Bronchial epithelial cell (primary cell): ENCODE measurements around the gene UMODL1. TPM values are rescaled to one million over a fixed set of nuclear protein-coding genes. Genes with fewer than 3 reads are reported as not detected.

ENCODE experiments used
- DNase-seq: peaks from one replicate; pipeline ENCODE4 v3.0.0-alpha.2; 2010; ENCODE audit warnings: low read depth
- FAIRE-seq: peaks from 2 replicates; lab custom pipeline; 2011; peaks lifted over from hg19 to GRCh38; lab: Jason Lieb, UNC
- H3K27me3 ChIP-seq: 2 replicates; pipeline ENCODE4 v1.5.1; 2011; ENCODE audit warnings: low read length; ENCODE audit not compliant: control insufficient read depth, insufficient read depth
- H3K36me3 ChIP-seq: 2 replicates; pipeline ENCODE4 v1.5.1; 2011; ENCODE audit warnings: low read length; ENCODE audit not compliant: control insufficient read depth, insufficient read depth
- H3K4me3 ChIP-seq: 2 replicates; pipeline ENCODE4 v1.5.1; 2011; ENCODE audit warnings: mild to moderate bottlenecking, low read depth, low read length, control low read depth
- total RNA-seq: library from RNA; depleted of rRNA; stranded (reverse); fragments of >200 nt; gene quantifications from 2 replicates; pipeline ENCODE4 v1.2.1, GENCODE V29; 2014
- TF ChIP-seq, protein P1 (sequence below): IDR thresholded peaks from 2 replicates; pipeline ENCODE4 v1.5.1; 2011; ENCODE audit warnings: mild to moderate bottlenecking, moderate library complexity, low read length, control low read depth, inconsistent platforms; ENCODE audit not compliant: insufficient read depth, severe bottlenecking

The UMODL1 gene
- total RNA-seq, 1 donor from 2014 or later: not detected

- DNase-seq (no peak), FAIRE-seq (no peak)
- TF ChIP-seq, protein P1, sequence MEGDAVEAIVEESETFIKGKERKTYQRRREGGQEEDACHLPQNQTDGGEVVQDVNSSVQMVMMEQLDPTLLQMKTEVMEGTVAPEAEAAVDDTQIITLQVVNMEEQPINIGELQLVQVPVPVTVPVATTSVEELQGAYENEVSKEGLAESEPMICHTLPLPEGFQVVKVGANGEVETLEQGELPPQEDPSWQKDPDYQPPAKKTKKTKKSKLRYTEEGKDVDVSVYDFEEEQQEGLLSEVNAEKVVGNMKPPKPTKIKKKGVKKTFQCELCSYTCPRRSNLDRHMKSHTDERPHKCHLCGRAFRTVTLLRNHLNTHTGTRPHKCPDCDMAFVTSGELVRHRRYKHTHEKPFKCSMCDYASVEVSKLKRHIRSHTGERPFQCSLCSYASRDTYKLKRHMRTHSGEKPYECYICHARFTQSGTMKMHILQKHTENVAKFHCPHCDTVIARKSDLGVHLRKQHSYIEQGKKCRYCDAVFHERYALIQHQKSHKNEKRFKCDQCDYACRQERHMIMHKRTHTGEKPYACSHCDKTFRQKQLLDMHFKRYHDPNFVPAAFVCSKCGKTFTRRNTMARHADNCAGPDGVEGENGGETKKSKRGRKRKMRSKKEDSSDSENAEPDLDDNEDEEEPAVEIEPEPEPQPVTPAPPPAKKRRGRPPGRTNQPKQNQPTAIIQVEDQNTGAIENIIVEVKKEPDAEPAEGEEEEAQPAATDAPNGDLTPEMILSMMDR: no peak
- Histone ChIP-seq H3K4me3 (no peak overlapping the region), H3K36me3 (no peaks in the 10 kb centered on the region), H3K27me3 (peaks cover 18% of the 10 kb centered on the region)
Measured at GRCh38 chr21:42031241-42031640, 39.9 kb upstream of the UMODL1 start.

GRCh38 chr21:42031816-42032215 is 39.3 kb upstream of the UMODL1 start:
- H3K27me3 ChIP-seq: peaks cover 18% of the 10 kb centered on the region
- H3K4me3 ChIP-seq: no peak overlapping the region
- H3K36me3 ChIP-seq: no peaks in the 10 kb centered on the region
- no peak for DNase-seq
- TF ChIP-seq, protein P1: no peak
- FAIRE-seq: no peak

DNA sequence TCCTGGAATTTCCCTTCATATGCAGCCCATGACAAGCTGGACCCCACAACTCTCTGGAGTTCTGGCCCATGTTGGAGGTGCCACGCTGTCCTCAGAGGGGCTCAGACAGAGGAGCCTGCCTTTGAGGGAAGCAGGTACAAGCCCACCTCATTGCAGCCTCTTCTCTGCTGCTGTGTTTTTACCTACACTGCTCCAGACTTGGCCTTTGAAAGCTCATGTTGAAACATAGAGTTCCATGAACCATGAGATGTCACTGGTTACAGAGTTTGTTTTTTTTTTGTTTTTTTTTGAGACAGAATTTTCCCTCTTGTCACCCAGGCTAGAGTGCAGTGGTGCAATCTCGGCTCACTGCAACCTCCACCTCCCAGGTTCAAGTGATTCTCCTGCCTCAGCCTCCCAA is 38.9 kb upstream of the UMODL1 start:
- H3K27me3 ChIP-seq: peaks cover 18% of the 10 kb centered on the region
- FAIRE-seq: no peak
- TF ChIP-seq, protein P1: no peak

DNA sequence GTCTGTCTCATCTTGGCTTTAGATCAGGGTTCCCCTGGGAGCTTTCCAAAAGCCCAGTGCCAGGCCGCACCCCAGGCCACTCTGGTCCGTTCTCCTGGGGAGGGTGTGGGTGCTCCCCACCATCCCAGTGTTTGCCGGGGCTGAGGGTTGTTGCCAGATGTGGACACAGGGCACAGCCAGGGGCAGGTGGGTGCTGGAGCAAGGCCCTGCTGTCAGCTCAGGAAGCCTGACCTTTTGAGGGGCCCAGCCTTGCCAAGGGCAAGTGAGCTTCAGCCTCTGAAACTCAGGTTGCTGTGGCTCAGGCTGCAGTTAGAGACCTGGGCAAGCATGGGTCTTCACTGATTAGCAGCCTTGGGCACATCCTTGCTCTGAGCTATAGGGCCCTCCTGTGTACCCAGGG is 38.1 kb upstream of the UMODL1 start:
- H3K4me3 ChIP-seq: no peak overlapping the region
- H3K36me3 ChIP-seq: no peaks in the 10 kb centered on the region
- H3K27me3 ChIP-seq: peaks cover 18% of the 10 kb centered on the region
- FAIRE-seq (no peak), DNase-seq (no peak)
- TF ChIP-seq, protein P1: no peak

More for the DNA sequence above, 38.9 kb upstream of the UMODL1 start:
- Histone ChIP-seq H3K4me3 (no peak overlapping the region), H3K36me3 (no peaks in the 10 kb centered on the region)
- no peak for DNase-seq

DNA sequence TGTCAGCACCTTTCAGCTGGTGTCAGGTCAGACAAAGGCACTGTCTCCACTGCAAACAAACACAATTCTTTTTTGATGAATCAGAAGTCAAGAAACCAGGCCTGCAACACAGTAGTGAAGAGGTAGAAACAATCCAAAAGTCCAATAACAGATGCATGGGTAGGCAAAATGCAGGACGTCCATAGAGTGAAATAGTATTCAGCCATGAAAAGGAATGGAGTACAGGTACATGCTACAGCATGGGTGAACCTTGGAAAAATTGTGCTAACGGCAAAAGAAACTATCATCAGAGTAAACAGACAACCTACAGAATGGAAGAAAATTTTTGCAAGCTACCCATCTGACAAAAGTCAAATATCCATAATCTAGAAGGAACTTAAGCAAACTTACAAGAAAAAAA is 34.8 kb upstream of the UMODL1 start:
- no peak for DNase-seq
- Histone ChIP-seq H3K27me3 (peaks cover 6% of the 10 kb centered on the region), H3K4me3 (no peak overlapping the region), H3K36me3 (no peaks in the 10 kb centered on the region)
- FAIRE-seq: no peak
- TF ChIP-seq, protein P1: no peak

DNA sequence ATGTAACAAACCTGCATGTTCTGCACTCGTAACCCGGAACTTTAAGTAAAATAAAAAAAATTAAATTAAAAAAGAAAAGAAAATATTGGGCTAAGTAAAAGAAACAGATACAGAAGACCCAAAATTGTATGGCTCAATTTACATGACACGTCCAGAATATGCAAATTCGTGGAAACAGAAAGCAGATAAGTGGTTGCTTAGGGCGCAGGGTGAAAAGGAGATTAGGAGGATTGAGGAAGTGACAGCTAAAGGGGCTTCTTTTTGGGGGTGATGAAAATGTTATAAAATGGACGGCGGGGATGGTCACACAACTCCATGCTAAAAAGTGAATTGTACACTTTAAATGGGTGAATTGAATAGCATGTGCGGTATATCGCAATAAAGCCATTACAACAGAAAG is 33.6 kb upstream of the UMODL1 start:
- TF ChIP-seq, protein P1: no peak
- Histone ChIP-seq H3K36me3 (no peaks in the 10 kb centered on the region), H3K4me3 (no peak overlapping the region), H3K27me3 (no peaks in the 10 kb centered on the region)
- FAIRE-seq: no peak
- DNase-seq: no peak
